NB4 (cell line): ENCODE results near the gene VPS35L.

Source experiments
- DNase-seq: peaks from one replicate; pipeline ENCODE4 v3.0.0; 2010; ENCODE audit warnings: low read depth
- H3K4me3 ChIP-seq: one replicate; pipeline ENCODE4 v1.5.1; 2011; ENCODE audit warnings: mild to moderate bottlenecking, low read depth, low read length, moderate library complexity
- MYC ChIP-seq: IDR thresholded peaks from 2 replicates; pipeline ENCODE4 v1.6.1; 2011; ENCODE audit warnings: low read depth, low read length
- POLR2A ChIP-seq: IDR thresholded peaks from 2 replicates; pipeline ENCODE4 v1.6.1; 2011; ENCODE audit warnings: mild to moderate bottlenecking; ENCODE audit not compliant: insufficient read length; ENCODE audit errors: extremely low read depth
- TF ChIP-seq, protein P1 (sequence below): IDR thresholded peaks from one replicate; pipeline ENCODE4 v1.5.1; 2012; ENCODE audit warnings: low read depth, low read length
- TF ChIP-seq, protein P2 (sequence below): IDR thresholded peaks from 2 replicates; pipeline ENCODE4 v1.6.1; 2011; ENCODE audit warnings: low read depth, low read length

VPS35L gene

DNA sequence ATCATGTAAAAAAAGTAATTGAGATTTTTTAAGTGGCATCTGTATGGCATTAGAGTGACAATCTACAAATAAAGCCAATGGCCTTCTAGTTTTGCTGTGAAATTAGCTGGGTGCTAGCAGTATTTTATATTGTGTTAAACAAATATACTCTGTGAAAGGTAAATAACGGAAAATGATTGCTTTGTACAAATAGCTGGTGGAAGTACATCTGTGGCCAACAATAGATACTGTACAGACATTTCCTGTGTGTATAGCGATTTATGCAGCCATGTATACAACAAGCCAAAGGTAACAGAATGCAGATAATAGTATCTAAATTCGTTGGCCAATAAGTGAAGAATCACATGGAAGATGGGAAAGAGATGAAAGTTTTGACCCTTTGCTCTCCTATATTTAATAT is 189.2 kb downstream of the VPS35L start:
- TF ChIP-seq, protein P1, sequence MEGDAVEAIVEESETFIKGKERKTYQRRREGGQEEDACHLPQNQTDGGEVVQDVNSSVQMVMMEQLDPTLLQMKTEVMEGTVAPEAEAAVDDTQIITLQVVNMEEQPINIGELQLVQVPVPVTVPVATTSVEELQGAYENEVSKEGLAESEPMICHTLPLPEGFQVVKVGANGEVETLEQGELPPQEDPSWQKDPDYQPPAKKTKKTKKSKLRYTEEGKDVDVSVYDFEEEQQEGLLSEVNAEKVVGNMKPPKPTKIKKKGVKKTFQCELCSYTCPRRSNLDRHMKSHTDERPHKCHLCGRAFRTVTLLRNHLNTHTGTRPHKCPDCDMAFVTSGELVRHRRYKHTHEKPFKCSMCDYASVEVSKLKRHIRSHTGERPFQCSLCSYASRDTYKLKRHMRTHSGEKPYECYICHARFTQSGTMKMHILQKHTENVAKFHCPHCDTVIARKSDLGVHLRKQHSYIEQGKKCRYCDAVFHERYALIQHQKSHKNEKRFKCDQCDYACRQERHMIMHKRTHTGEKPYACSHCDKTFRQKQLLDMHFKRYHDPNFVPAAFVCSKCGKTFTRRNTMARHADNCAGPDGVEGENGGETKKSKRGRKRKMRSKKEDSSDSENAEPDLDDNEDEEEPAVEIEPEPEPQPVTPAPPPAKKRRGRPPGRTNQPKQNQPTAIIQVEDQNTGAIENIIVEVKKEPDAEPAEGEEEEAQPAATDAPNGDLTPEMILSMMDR, result no peak
- TF ChIP-seq POLR2A (no peak), MYC (no peak)
- TF ChIP-seq, protein P2, sequence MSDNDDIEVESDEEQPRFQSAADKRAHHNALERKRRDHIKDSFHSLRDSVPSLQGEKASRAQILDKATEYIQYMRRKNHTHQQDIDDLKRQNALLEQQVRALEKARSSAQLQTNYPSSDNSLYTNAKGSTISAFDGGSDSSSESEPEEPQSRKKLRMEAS, result no peak
- no peak for DNase-seq

DNA sequence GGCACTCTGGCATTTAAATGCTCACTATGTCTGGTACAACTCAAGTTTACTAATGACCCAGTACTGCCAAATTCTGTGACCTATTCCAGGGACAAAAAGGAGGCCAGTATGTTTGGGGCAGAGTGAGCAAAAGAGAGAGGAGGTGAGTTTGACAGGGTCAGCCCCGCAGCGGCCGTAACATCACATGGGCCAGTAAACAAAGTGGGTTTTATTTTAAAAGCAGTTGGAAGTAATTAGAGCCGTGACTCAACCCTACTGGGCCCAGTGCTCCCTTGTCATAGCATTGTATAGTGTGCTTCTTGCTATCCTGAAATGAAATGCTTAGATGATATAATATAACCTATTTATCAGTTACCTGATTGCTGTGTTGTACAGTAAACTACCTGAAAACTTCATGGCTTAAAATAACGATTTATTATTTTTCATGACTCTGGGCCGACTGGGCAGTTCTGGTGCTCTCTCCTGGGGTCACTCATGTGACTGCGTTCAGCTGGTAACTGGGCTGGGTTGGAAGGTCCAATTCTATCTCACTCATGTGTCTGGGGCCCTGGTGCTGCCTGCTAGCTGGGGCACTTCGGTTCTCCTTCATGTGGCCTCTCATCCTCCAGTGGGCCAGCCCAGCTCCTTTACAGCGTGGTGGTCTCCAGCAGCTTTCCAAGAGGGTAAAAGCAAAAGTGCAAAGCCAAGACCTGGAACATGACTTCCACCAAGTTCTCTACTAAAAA is 189.9 kb downstream of the VPS35L start:
- no peak overlapping the region for H3K4me3 ChIP-seq
- no peak for DNase-seq
- TF ChIP-seq MYC (no peak), POLR2A (no peak)
- TF ChIP-seq, protein P2, result no peak
- TF ChIP-seq, protein P1, result no peak

More for the DNA sequence above, 189.2 kb downstream of the VPS35L start:
- no peak overlapping the region for H3K4me3 ChIP-seq

DNA sequence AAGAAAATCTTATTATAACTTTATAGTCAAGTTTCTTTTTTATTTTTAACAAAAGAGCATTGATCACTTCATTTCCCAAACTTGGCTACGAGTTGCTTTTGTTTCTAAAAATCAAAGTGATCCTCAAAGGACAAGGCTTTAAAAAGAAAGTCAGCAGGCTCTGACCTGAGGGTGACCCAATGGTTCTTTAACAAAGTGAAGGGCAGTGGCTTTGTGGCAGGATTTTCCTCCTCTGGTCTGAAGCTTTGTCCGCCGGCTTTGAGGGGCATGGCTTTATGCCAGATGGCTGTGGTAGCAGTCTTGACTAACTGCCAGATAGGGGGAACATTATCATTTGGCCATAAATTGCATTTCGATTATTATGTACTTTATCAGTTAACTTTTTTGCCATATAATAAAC is 191.1 kb downstream of the VPS35L start:
- DNase-seq, result no peak
- TF ChIP-seq, protein P2, result no peak
- TF ChIP-seq, protein P1, result no peak
- no peak for TF ChIP-seq MYC
- no peak for TF ChIP-seq POLR2A
- no peak overlapping the region for H3K4me3 ChIP-seq

DNA sequence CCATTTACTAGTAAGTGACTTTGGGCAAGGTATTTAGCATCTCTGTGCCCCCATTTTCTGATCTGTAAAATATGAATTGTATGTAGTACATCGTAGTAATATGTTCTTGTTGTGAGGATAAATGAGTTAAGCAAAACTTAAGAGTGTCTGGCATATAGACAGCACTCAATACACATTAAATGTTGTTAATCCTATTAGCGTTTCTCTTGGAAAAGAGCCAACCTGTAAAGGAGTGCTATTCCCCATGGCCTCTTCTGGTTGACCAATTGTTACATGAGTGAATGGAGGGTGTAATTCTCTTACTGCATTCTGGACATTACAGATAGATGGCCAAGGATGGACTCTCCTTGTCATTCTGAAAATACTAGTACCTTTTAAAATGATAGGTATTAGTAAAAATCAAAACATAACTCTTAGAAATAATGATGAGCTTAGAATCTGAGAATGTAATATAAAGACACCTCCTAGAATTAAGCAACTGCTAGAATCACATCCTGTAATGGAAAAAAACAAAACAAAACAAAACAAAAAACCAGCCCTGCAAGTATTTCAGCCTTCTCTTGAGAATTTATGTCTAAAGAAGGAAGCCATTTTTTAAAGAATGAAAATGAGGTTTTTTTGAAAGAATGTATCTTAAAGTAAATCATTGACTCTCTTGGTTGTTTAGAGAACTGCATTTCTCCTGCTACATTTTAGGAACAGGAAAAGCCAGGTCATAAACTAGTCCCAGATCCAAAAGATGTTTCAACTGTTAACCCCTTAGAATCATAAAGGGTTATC is 193.1 kb downstream of the VPS35L start:
- H3K4me3 ChIP-seq, result no peak overlapping the region
- no peak for DNase-seq
- TF ChIP-seq POLR2A, result no peak
- TF ChIP-seq, protein P1, result no peak
- TF ChIP-seq, protein P2, result no peak
- no peak for TF ChIP-seq MYC

DNA sequence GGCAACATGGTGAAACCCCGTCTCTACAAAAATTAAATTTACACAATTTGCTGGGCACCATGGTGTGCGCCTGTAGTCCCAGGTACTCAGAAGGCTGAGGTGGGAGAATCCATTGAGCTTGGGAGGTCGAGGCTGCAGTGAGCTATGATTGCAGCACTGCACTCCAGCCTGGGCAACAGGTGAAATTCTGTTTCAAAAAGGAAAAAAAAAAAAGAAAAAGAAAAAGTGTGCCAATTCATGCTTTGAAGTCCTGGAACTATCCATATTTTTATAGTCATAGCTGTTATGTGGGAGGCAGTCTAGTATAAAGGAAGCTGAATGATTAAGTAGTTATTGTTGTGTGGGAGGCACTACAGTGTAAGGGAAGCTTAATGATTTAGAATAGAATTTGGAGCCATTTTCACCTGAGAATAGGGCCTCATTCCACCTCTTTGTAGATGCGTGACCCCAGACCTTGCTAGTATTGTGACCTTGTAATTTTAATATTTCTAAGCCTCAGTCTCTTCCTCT is 194.1 kb downstream of the VPS35L start:
- no peak for DNase-seq
- TF ChIP-seq, protein P1, result no peak
- no peak for TF ChIP-seq POLR2A
- TF ChIP-seq, protein P2, result no peak
- TF ChIP-seq MYC, result no peak

More for the DNA sequence above, 194.1 kb downstream of the VPS35L start:
- H3K4me3 ChIP-seq, result no peak overlapping the region
